Hindlimb muscle (tissue), 1 donor: ENCODE data around the gene NLRC3. TPM values are rescaled to one million over a fixed set of nuclear protein-coding genes. Genes with fewer than 3 reads are reported as not detected.

Experiments used
- DNase-seq: peaks from one replicate; pipeline ENCODE4 v3.0.0-alpha.2; 2013
- polyA plus RNA-seq: library from polyadenylated mRNA; unstranded; fragments of 120-200 nt; gene quantifications from one replicate; pipeline ENCODE4 v1.2.1, GENCODE V29; 2013; ENCODE audit not compliant: insufficient read length

Gene NLRC3
- polyA plus RNA-seq, 1 donor, result 0.86 TPM

DNA sequence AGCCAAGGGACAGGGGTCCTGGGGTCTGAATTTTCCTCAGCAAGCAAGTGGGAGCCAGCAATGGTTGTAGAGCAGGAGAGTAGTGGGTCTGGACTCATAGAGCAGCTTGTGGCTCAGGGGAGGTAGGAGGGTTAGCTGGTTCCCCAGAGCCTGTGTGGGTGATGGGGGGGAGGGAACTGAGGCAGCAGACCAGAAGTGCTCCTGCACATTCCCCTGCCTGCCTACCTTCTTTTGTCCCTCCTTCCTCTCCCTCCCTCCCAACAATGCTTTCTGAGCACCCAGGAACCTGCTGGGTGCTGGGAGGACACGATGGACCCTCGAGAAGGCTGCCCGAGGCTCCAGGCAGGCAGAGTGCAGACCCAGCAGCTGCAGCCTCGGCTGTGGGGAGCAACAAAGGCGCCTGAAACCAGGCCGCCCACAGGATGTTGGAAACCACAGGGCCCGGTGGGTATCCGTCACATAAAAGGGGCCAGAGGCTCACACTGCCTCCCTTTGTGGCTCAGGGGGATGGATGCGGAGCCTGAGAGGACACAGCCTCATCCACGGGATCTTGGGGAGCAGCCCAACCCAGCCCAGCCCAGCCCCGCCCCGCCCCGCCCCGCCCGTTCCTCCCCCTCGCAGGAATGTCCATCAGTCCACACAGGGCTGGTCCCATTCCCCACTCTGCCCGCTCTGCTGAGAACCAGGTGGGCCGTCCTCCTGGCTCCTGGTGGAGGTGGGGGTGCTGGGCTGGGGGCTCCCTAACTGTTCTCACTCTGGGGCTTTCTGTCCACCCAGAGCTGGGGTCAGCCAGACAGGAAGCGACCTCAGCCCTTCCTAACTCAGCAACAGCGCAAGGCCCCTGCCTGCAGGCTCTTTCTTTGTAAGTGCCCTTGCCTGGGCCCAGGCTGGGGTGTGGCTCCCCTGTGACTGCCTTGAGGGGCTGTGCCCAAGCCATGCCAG lies 1.7 kb upstream of the NLRC3 start:
- no peak for DNase-seq

- DNase-seq, result no peak
These were observed 918 bp upstream of the NLRC3 start for GRCh38 chr16:3578121-3578520.

DNA sequence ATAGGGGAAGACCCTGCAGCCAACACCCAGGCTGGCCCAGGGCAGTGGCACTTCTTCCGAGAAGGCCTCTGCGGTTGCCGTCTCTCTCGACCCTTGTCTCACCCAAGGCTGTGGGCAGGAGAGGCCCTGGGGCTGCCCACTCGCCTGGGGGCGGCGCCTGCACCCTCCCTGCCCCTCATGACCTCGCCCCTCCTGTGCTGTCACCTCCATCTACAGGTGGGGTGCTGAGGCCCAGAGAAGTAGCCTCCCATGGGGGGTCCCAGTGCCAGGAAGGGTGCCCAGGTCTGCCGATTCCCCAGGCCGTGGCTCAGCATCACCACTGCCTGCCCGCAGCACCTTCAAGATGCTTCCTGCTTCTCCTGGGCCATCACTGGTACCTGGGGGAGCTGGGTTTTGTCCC lies 992 bp downstream of the NLRC3 start:
- DNase-seq, result no peak

- no peak for DNase-seq
These were observed 1.7 kb downstream of the NLRC3 start for GRCh38 chr16:3575491-3575890.

DNA sequence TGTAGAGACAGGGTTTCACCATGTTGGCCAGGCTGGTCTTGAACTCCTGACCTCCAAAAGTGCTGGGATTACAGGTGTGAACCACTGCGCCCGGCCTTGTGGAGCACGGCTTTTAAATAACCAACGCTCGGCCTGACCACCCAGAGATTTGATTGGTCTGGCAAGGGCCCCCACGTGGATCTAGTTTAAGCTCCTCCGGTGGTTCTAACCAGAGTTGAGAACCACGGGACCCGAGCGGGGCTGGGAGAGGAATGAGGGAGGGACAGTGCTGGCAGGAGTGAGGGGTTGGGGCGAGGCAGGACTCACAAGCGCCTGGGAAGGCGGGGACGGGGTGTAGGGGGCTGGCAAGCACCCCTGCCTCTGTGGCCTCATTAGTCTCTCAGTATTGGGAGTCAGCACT lies 3.0 kb downstream of the NLRC3 start:
- no peak for DNase-seq

GRCh38 chr16:3573146-3573815 lies 3.9 kb downstream of the NLRC3 start:
- no peak for DNase-seq

GRCh38 chr16:3570420-3571062 lies 6.7 kb downstream of the NLRC3 start:
- DNase-seq, result no peak

GRCh38 chr16:3569851-3570250 lies 7.4 kb downstream of the NLRC3 start:
- no peak for DNase-seq

- no peak for DNase-seq
These were observed 10.2 kb downstream of the NLRC3 start for GRCh38 chr16:3566990-3567389.

GRCh38 chr16:3564889-3565141 lies 12.4 kb downstream of the NLRC3 start:
- DNase-seq, result no peak

- DNase-seq, result no peak
These were observed 12.9 kb downstream of the NLRC3 start for GRCh38 chr16:3564130-3564888.

DNA sequence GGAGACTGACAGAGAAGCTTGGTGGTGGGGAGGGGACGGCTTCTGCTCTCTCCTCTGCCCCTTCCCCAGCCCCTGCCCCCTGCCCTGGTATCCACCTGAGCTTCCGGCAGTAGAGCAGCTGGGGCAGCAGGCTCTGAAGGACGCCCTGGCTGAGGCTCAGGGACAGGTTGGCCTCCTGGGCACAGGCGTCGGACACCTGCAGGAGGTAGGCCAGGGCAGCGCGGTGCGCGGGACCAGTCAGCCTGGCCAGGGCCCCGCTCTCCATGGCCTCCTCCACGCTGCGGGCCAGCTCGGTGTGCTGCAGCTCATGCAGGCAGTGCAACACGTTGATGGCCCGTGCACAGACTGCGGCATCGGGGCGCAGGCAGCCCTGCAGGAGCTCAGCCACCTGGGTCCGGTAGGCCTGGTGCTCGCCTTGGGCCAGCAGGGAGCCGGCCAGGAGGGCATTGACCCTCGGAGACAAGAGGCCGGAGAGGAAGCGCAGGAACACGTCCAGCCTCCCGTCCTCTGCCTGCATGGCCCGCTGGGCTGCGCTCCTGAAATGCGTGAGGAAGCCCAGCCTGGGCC lies 14.2 kb downstream of the NLRC3 start:
- no peak for DNase-seq

GRCh38 chr16:3561626-3562025 lies 15.6 kb downstream of the NLRC3 start:
- no peak for DNase-seq

DNA sequence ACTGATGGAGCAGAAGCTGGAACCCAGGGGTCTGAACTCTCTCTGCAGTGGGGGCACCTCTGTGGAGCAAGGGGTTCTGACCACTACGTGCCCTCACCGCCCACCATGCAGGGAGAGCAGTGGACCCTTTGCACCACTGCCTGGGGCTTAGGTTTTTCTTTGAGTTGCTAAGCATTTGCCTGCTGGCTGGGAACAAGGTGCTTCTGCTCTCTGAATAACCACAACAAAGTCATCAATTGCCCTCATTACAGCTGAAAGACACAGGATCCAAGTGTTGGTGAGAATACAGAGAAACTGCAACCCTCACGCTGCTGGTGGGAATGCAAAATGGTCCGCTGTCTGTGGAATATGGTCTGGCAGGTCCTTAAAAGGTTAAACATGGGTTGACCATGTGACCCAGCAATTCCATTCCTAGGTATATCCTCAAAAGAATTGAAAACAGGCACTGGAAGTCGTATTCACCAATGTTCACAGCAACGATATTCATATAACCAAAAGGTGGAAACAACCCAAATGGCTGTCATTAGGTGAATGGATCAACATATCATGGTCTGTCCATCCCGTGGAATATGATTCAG lies 22.8 kb downstream of the NLRC3 start:
- no peak for DNase-seq

DNA sequence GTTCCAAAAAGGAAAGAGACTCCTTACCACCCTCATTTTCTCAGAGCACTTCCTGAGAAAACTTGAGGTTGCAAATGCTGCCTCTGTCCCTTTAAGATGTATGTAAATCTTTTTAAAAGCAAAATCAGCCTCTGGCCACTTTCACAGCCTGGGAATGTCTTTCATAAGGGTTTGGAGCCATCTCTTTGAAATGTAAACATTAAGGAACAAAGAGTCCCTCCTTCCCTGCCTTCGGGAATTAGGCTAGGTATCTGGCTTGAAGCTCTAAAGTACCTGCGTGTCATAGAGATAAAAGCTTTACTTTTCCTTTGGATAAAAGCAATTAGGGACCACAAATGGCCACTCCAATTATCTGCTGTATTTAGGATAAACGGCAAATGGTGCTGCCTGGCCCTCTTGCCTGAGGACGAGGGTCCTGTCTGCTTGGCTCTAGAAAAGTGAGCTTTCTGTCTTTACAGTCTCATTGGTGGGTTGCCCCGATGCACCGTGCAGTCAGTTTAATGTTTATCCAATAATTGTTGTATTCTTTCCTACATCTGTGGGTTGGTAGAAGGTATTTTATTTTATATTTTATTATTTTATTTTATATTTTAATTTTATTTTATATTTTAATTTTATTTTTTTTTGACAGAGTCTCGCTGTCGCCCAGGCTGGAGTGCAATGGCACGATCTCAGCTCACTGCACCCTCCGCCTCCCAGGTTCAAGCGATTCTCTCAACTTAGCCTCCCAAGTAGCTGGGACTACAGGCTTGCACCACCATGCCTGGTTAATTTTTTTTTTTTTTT lies 23.9 kb downstream of the NLRC3 start:
- no peak for DNase-seq

- DNase-seq, result no peak
These were observed 26.1 kb downstream of the NLRC3 start for GRCh38 chr16:3550851-3551847.

DNA sequence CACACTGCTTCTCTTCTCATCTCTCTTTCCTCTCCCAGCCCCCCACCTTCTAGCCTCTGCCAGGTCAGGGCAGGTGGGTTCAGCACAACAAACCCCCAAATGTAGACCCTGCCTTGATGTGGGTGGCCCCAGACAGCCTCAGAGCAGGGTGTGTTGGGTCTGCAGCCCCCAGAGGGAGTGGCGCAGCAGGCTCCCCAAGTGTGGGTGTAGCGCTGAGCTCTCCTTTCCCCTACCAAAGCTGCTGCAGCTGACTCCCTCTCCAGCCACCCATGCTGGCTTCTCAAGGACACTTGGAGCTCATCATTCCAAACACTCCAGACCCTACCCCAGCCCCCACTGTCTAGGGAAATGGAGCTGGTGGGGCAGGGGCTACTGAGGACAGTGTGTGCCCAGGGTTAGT lies 27.3 kb downstream of the NLRC3 start:
- DNase-seq, result no peak

DNA sequence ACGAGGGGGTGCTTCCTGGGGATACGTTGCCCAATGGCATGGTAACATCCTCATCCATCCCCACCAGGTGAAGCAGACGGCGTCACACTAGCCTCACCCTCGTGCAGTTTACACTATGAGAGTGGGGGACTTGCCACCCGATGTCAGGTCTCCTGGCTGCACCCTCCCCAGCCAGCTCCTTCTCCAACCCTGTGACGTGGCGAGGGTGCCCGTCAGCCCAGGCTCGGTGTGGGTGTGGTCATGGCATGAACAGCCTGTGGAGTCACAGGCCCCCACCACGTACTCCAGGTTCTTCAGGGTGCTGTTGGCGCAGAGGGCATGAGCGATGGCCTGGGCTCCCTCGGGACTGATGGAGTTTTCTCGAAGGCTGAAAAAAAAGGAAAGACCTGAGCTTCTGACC lies 28.3 kb downstream of the NLRC3 start:
- no peak for DNase-seq

DNA sequence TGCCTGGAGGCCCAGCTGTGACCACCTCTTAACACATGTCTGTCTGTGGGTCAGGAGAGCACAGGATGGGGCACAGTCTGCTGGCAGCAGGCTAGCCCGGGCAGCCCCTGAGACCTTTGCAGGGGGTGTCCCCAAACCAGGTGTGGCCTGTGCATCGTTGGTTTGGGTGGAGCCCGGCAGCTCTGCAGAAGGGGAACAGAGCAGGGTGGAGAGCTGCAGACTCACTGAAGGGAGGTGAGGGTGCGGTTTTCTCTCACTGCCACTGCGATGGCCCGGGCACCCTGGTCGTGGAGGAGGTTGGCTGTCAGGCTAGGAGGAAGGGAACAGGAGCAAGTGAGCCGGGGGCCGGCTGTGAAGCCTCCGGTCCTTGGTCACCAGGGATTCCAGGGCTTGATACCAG lies 28.8 kb downstream of the NLRC3 start:
- DNase-seq, result no peak
